ENCODE data around the gene KRTCAP2. TPM values are rescaled to one million over a fixed set of nuclear protein-coding genes. Genes with fewer than 3 reads are reported as not detected.

Gene KRTCAP2
- total RNA-seq, 2 donors from 2014 or later: 140 to 172 TPM

DNA sequence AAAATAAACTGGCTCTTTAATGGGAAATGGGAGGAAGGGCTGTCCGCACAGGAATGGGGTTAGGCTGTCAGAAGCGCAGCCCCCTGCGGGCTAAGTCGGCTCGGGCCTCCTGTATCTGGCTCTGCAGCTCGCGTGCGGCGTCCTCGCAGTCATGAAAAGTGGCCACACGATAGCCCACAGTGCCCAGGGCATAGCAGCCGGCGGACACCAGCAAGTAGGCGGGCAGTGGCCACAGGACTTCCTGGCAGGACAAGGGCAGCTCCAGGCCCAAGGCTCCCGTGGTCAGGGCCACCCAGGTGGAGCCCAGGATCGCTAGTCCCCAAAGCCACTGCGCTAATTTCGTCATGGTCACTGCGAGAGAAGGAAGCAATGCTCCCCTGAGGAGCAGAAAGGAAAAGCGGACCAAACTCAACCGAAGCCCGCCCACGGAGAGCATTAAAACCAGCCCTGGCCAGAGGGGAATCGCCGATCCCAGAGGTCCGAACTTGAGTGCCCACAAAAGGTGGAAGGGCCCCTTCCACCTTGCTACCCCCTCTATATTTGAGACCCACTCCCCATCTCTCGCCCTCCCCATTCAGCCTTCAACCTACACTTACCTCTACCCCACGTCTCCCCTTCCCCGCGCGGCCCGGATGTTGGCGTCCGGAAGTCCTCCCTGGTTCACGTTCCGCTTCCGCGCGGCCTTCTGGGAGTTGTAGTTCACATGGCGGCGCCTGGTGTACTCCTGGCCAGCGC, 33.0 kb downstream of the KRTCAP2 start, which contains the start of gene DPM3:
DPM3 (minus strand) TSS at position 637 of the 735 bp plus-strand sequence; CDS start at position 346, 291 bp downstream.
- no peaks in the 10 kb centered on the region for H3K9me3 ChIP-seq
- H3K4me1 ChIP-seq: peaks cover 4% of the 10 kb centered on the region
- peak within 1 kb of the TSS; percentile 89 for H3K27ac ChIP-seq
- peak within 1 kb of the TSS; percentile 60 for H3K4me3 ChIP-seq
- peak; percentile 95 for DNase-seq
- H3K27me3 ChIP-seq: no peaks in the 10 kb centered on the region
- peak within 1 kb of the TSS; percentile 95 for H3K9ac ChIP-seq (ENCODE audit: low read depth in 2 of 2, low read length in 2 of 2)
- TF ChIP-seq, protein P1, sequence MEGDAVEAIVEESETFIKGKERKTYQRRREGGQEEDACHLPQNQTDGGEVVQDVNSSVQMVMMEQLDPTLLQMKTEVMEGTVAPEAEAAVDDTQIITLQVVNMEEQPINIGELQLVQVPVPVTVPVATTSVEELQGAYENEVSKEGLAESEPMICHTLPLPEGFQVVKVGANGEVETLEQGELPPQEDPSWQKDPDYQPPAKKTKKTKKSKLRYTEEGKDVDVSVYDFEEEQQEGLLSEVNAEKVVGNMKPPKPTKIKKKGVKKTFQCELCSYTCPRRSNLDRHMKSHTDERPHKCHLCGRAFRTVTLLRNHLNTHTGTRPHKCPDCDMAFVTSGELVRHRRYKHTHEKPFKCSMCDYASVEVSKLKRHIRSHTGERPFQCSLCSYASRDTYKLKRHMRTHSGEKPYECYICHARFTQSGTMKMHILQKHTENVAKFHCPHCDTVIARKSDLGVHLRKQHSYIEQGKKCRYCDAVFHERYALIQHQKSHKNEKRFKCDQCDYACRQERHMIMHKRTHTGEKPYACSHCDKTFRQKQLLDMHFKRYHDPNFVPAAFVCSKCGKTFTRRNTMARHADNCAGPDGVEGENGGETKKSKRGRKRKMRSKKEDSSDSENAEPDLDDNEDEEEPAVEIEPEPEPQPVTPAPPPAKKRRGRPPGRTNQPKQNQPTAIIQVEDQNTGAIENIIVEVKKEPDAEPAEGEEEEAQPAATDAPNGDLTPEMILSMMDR (IDR thresholded peaks at IDR 0.05): no peak
- intact Hi-C loops (cut with DNase I): no loop called here
- H3K36me3 ChIP-seq: no peaks in the 10 kb centered on the region

DNA sequence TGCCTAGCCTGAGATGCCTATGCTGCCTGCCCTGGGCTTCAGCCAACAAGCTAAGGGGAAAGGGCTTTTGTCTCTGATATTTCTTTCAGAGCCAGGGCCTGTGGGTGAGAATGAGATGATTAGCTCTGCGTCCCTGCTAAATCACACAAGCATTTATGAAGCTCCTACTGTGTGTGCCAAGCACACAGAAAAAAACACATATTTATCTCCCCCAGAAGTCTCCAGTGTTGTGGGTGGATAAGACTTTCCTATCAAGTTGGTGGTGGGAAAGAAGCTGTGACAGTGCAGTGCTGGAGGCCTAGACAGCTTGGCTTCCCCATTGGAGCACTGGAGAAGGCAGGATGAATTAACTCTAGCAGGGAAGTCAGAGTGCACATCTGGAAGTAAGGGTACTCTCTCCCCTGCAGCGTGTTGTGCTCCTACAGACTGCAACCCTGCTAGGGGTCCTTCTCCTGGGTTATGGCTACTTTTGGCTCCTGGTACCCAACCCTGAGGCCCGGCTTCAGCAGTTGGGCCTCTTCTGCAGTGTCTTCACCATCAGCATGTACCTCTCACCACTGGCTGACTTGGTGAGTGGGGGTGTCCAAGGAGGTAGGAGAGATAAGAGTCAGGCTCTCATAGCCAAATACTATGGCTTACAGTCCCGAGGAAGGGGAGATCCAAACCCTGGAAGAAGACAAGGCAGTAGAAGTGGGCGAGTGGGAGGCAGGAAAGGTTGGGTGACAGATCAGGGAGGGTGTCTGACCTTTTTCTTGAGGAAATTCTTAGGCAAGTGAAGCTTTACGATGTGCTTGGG, 35.8 kb downstream of the KRTCAP2 start:
- intact Hi-C loops (cut with DNase I): no loop called here
- Histone ChIP-seq H3K27me3 (no peaks in the 10 kb centered on the region), H3K9me3 (no peaks in the 10 kb centered on the region), H3K4me1 (peaks cover 20% of the 10 kb centered on the region), H3K36me3 (peaks cover 6% of the 10 kb centered on the region), H3K9ac (ENCODE audit: low read depth in 2 of 2, low read length in 2 of 2) (peak overlapping the region; percentile 31 to 97), H3K4me3 (peak overlapping the region; percentile 45), H3K27ac (peak overlapping the region; percentile 98)
- TF ChIP-seq, protein P1 (IDR thresholded peaks at IDR 0.05): no peak
- no peak for DNase-seq

DNA sequence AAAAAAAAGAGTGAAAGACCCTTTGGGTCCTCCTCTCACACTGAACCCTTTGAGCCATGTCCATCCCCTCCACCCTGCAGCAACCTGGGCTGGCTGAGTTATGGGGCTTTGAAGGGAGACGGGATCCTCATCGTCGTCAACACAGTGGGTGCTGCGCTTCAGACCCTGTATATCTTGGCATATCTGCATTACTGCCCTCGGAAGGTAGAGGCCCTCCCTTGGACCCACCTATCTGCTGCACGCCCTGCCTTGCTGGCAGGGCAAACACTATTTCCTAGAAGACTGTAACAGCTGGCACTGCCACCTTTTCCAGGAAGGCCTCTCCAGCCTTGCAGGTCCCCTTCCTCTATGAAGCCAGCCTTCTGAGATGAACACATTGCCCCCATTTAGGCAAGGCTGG, 36.4 kb downstream of the KRTCAP2 start:
- H3K9ac ChIP-seq (ENCODE audit: low read depth in 2 of 2, low read length in 2 of 2): peak overlapping the region; percentile 31 to 97
- H3K27ac ChIP-seq: peak overlapping the region; percentile 98
- intact Hi-C loops (cut with DNase I): no loop called here
- H3K27me3 ChIP-seq: no peaks in the 10 kb centered on the region
- peak; percentile 68 for DNase-seq
- TF ChIP-seq, protein P1 (IDR thresholded peaks at IDR 0.05): no peak
- H3K4me1 ChIP-seq: peaks cover 20% of the 10 kb centered on the region
- H3K4me3 ChIP-seq: peak overlapping the region; percentile 45
- peaks cover 6% of the 10 kb centered on the region for H3K36me3 ChIP-seq
- no peaks in the 10 kb centered on the region for H3K9me3 ChIP-seq

DNA sequence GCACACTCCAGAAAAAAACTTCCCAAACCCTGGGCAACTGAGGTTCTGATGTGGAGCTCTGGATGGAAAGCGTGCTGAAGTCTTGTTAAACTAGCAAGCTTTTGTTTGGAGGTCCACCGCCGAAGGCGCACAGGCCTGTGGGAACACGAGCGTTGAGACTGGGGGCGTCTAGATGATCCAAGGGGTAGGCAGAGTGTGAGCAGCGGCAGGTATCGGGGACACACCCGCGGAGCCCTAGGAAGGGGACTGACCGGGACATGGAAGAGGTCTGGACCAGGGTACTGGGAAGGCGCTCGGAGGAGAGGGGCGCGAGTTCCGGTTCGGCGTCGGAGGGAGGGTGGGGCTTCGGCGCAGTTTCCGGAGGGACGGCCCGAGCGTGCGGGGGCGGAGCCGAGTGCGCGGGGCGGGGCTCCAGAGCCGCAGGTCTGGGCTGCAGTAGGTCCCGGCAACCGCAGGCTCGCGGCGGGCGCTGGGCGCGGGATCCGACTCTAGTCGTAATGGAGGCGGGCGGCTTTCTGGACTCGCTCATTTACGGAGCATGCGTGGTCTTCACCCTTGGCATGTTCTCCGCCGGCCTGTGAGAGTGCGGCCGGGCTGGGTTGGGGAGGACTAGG, 37.6 kb downstream of the KRTCAP2 start, which contains the start of gene SLC50A1:
SLC50A1 (plus strand) TSS at position 438 of the 614 bp plus-strand sequence; CDS start at position 498, 60 bp downstream.
- Histone ChIP-seq H3K9me3 (no peaks in the 10 kb centered on the region), H3K4me1 (peaks cover 20% of the 10 kb centered on the region), H3K9ac (ENCODE audit: low read depth in 2 of 2, low read length in 2 of 2) (peak within 1 kb of the TSS; percentile 97), H3K27ac (peak within 1 kb of the TSS; percentile 98), H3K4me3 (peak within 1 kb of the TSS; percentile 45), H3K27me3 (no peaks in the 10 kb centered on the region), H3K36me3 (peaks cover 6% of the 10 kb centered on the region)
- TF ChIP-seq, protein P1 (IDR thresholded peaks at IDR 0.05): peak; percentile 21
- intact Hi-C loops (cut with DNase I): no loop called here
- peak; percentile 95 for DNase-seq

DNA sequence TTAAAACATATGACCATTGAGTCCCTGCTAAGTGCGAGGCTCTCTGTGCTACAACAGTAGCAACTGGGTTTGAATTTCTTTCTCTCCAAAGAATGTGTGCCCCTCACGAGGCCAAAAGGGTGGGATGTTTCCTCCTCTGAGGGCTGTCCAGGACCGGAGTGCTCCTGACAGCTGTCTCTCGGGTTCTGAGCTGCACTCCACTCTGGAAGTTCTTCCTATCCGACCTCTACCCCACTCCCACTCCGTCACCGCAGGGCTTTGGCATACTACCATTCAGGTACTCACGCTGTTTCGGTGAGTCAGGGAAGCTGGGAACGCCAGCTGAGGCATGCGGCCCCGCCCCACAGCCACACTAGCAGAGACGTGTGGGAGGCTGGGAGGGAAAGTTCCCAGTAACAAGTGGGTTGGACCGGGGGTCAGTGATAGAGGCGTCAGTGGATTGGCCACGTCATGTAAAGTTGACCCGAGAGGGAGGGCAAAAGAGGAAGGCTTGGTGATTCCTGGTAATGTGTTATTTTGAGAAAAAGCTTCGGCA, 38.2 kb downstream of the KRTCAP2 start:
- TF ChIP-seq, protein P1 (IDR thresholded peaks at IDR 0.05): no peak
- peaks cover 20% of the 10 kb centered on the region for H3K4me1 ChIP-seq
- H3K4me3 ChIP-seq: peak overlapping the region; percentile 45
- peak overlapping the region; percentile 98 for H3K27ac ChIP-seq
- no peaks in the 10 kb centered on the region for H3K27me3 ChIP-seq
- intact Hi-C loops (cut with DNase I): no loop called here
- peaks cover 6% of the 10 kb centered on the region for H3K36me3 ChIP-seq
- H3K9me3 ChIP-seq: no peaks in the 10 kb centered on the region
- DNase-seq: peak; percentile 93
- peak overlapping the region; percentile 97 for H3K9ac ChIP-seq (ENCODE audit: low read depth in 2 of 2, low read length in 2 of 2)
